HG03039 (cell line): ENCODE data around the gene MRLN.
"Not testable (repeated sequence)": the region's sequence is repeated elsewhere in the genome, so short reads cannot be mapped to it uniquely, and the experiment has no call there.

Experiments
- ATAC-seq: cut with Tn5 transposase; IDR thresholded peaks from one replicate; pipeline ENCODE4 v1.9.1; 2021; ENCODE audit warnings: mild to moderate bottlenecking, moderate library complexity; ENCODE audit not compliant: unreplicated experiment

The MRLN gene

GRCh38 chr10:59748834-59749233, 4.4 kb downstream of the MRLN start:
- peak; percentile 67 for ATAC-seq

DNA sequence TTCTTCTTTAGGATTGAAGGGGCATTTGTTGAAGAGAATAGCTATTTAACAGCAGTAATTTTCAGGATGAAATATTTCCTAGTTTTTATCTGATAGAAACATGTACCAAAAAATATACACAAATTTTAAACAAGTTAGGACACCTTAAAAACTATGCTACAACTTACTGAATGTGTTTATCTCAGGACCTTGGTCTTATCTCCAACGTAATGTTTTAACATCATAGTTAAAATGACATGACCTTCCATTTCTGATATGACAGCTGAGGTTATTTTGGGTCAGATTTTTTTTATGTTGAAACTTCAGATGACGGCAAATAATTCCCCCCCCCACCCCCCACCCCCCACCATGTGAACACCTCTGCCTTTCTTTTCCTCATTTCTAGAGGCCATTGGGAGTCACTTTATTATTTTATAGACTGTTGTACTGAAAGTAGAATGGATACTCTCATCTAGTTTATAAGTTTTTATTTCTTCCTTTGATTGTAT, 8.0 kb downstream of the MRLN start:
- no peak for ATAC-seq

DNA sequence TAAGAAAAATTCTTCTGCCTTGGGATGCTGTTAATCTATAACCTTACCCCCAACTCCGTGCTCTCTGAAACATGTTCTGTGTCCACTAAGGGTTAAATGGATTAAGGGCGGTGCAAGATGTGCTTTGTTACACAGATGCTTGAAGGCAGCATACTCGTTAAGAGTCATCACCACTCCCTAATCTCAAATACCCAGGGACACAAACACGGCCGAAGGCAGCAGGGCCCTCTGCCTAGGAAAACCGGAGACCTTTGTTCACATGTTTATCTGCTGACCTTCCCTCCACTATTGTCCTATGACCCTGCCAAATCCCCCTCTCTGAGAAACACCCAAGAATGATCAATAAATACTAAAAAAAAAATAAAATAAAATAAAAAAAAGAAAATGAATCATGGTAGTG, 8.5 kb downstream of the MRLN start:
- not testable (repeated sequence) for ATAC-seq

GRCh38 chr10:59744156-59744555, 9.1 kb downstream of the MRLN start:
- ATAC-seq: not testable (repeated sequence)

DNA sequence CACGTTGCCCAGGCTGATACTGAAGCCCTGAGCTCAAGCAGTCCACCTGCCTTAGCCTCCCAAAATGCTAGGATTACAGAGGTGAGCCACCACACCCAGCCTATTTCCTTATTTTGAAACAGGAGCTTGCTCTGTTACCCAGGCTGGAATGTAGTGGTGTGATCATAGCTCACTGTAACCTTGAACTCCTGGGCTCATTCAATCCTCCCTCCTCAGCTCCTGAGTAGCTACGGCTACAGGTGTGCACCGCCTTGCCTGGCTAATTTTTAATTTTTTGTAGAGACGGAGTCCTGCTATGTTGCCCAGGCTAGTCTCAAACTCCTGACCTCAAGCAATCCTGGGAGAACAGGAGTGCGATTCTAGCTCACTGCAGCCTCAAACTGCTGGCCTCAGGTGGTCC, 11.7 kb downstream of the MRLN start:
- no peak for ATAC-seq

DNA sequence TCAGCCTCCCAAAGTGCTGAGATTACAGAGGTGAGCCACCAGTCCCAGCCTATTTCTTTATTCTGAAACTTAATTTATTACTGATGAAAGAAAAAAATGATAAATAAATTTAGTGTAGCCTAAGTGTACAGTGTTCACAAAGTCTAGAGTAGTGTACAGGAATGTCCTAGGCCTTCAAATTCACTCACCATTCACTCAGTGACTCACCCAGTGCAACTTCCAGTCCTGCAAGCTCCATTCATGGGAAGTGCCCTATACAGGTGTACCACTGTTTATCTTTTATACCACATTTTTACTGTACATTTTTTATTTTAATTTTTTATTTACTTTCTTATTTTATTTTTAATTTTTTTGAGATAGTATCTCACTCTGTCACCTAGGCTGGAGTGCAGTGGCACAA, 12.2 kb downstream of the MRLN start:
- no peak for ATAC-seq

GRCh38 chr10:59736749-59737148, 16.5 kb downstream of the MRLN start:
- ATAC-seq: no peak

DNA sequence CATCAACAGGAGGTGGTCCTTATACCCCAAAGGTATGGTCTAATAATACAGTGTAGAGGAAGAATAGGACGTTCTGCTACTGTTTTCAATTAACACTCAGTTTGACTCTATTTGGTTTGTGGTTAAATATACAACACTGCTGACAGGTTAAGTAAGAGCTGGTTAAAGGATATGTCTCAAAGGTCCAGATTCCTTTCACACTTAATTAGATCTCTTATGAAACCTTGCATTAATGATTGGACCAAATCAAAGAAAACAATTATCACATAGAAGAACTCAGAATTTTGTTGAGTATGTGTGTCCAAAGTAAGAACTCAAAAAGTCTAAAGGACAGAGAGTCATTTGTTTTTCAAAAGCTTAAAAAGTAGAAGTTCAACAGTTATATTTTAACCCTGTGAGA, 18.0 kb downstream of the MRLN start:
- ATAC-seq: no peak

DNA sequence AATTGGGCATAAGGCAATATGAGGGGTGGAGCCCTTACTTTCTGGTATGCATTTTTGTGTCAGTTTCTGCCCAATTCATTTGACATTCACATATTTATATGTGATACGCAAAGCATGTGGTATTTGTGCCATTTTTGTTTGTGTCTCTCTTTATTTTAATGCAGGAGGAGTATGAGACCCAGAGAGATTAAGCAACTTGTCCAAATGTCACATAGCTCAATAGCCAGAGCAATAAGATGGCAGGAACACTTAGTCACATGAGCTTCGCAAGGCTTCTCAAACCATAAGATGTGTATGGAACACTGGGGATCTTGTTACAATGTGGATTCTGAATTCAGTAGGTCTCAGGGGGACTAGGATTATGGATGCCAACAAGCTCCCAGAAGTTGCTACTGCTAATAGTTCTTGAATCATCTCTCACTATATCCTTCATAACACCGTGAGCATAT, 19.2 kb downstream of the MRLN start:
- no peak for ATAC-seq

- not testable (repeated sequence) for ATAC-seq
Observed at GRCh38 chr10:59733321-59734013, 19.8 kb downstream of the MRLN start.

- ATAC-seq: not testable (repeated sequence)
Observed at GRCh38 chr10:59732849-59733248, 20.4 kb downstream of the MRLN start.

GRCh38 chr10:59729167-59729566, 24.1 kb downstream of the MRLN start:
- not testable (repeated sequence) for ATAC-seq

DNA sequence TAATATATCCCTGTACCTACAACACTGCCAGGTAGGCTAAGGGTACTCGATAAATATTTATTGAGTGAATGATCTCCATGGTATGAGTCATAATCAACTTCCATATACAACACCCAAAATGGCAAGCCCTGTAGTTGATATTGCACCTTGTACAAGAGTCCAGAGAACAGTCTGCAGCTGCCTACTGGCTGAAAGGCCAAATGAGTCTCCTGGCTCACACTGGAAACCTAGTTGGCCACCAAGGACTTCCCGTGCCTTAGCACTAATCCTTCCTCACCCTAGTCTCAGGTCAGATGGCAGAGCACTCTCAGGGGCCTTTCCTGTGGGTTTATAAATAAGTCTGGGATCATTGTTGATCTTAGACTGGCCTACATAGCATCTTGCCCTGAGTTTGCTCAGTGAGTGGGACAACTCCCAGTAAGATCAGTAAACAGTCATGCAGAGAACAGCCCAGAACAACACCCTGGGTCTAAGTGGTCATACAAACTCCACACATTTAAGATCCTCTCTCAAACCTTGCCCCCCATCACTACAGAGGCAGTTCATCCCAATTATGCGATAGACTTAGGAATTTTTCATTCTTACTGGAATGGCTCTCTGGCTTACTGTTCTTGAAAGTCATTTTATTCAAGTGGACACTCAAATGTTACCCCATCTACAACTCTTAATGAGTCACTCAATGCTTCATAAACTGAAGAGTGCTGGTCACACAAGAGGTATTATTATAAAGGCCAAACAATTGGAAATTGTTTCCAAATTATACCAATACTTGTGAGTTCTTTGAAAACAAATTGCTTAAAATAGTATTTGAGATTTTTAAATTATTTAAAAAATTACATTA, 28.9 kb downstream of the MRLN start:
- ATAC-seq: no peak

DNA sequence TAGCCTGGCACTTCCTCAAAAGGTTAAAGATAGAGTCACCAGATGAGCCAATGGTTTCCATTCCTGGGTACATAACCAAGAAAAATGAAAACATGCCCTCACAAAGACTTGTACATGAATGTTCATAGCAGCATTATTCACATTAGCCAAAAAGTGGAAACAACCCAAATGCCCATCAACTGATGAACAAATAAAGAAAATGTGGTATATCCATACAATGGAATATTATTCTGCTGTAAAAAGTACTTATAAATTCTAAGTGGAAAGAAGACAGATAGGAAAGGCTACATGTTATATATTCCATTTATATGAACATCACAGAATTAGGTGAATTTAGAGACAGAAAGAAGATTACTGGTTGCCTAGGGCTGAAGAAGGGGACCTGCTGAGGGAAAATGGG, 32.9 kb downstream of the MRLN start:
- ATAC-seq: no peak

- ATAC-seq: no peak
Observed at GRCh38 chr10:59719374-59719773, 33.9 kb downstream of the MRLN start.

GRCh38 chr10:59718257-59718656, 35.0 kb downstream of the MRLN start:
- ATAC-seq: no peak

- no peak for ATAC-seq
Observed at GRCh38 chr10:59713196-59713821, 39.9 kb downstream of the MRLN start.

DNA sequence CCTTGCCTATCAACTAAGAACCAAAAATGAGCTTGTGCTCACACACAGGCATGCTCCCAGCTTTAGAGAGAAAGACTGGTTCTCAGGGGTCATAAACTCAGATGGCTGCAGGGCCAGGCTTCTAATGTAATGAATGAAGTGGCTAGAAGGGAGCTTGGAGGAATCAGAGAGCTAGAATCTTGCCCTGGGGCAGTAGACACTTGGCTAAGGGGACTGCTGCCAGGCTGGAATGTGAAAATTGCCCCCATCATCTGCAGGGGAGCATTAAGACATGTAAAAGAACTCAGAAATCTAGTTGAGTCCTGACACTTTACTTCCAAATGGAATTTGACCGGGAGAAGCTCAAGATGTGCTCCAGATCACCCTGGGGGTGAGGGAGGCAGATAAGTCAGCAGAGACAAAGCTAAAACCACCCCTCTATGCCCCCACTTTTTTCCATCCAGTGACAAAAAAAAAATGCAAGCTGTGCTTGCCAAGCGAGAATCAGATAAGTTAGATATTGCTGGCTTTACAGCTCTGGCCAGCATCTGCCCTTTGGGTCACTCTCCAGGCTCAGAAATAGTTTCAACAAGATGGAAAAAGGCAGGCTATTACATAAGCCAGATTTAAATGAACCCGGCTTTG, 41.3 kb downstream of the MRLN start:
- ATAC-seq: no peak

DNA sequence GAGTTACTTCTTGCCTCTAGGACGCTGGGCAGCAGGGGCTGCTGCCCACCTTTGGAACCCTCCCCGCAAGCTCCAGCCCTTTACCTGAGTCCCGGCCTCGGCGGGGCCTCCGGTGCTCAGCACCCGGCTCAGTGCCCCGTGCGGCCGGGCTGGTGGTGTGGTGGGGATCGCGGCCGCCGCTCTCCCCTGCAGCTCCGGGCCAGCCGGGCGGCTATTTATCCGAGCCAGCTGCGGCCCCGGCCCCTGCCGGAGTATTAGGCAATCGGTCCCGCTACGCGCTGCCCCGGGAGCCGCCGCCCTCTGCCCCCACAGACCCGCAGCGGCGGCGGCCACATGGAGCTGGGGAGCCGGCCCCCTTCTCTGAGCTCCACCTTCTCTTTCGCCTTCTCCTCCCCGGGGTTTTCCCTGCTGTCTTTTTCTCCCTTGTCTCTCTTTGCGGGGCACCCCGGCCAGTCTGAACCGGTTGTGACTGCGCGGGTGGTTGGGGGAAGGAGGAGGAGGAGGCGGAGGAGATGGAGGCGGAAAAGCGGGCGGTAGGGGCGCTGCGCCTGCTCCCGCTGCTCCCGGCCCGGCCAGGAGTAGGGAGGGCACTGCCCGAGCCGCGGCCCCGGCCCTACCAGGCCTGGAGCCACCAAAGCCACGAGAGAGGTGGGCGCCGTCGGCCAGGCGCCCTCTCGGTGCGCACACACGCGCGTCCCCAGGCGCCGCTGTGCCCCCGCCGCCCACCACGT, 43.7 kb downstream of the MRLN start, which contains the start of gene SLC16A9:
TSS of gene SLC16A9 (minus strand) at position 456 of the 731 bp plus-strand sequence. CDS start 25,559 bp downstream, outside the sequence.
- peak; percentile 85 for ATAC-seq

DNA sequence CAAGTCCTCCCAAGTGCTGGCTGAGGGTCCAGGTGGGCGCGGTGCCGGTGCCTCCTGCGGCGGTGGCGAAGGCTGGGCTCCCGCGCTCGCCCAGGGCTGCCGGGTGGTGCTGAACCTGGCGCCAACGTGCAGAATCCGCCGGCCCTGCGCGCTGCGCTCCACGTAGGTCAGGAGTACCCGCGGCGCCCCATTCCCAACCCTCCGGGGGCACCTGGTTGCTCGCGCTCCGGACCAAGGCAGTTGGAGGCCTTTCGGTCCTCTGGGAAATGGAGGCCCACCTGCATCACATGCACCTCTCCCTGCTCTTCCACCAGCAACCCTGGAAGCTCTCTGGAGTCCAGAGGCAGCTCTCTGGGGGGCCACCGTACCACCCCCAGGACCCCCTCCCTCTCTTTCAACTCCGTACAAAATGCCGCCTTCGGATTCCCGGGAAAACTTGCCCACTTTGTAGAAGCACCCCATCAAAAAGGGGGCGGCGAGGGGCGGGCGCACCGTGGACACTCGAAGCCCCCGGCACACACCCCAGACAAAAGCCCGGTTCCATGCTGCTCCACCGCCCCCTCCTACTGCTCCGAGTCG, 44.4 kb downstream of the MRLN start:
- ATAC-seq: no peak
